CD4-positive, CD25-positive, alpha-beta regulatory T cell (primary cell): Measurements from ENCODE around the gene TALDO1. TPM values are rescaled to one million over a fixed set of nuclear protein-coding genes. Genes with fewer than 3 reads are reported as not detected.

Experiments used
- ATAC-seq, 2 donors: fragments of 150-1000 bp; cut with Tn5 transposase; one replicate each; pipeline ENCODE4 v1.10.0; 2021; ENCODE audit warnings: low read depth in 2 of 2, moderate number of reproducible peaks in 2 of 2, moderate library complexity in 1 of 2
- DNase-seq, 3 donors: peaks; one replicate each; pipeline versions ENCODE4 v3.0.0 to v3.0.0-alpha.2; 2012 to 2022; ENCODE audit warnings: mixed read lengths in 1 of 3
- H3K27ac ChIP-seq: one replicate; pipeline ENCODE4 v1.7.0; 2013; ENCODE audit warnings: mild to moderate bottlenecking, low read length; ENCODE audit not compliant: insufficient read depth, poor library complexity, severe bottlenecking
- H3K27me3 ChIP-seq: one replicate; pipeline ENCODE4 v1.7.0; 2013; ENCODE audit warnings: low read length; ENCODE audit not compliant: control insufficient read depth, insufficient read depth
- H3K36me3 ChIP-seq: one replicate; pipeline ENCODE4 v1.7.0; 2013; ENCODE audit warnings: mild to moderate bottlenecking, low read length, moderate library complexity; ENCODE audit not compliant: control insufficient read depth, insufficient read depth
- H3K4me1 ChIP-seq: 2 replicates; pipeline ENCODE4 v1.7.0; 2013; ENCODE audit warnings: mild to moderate bottlenecking, low read length; ENCODE audit not compliant: insufficient read depth, control insufficient read depth, poor library complexity, severe bottlenecking
- H3K4me3 ChIP-seq: one replicate; pipeline ENCODE4 v1.7.0; 2013; ENCODE audit warnings: low read depth, mild to moderate bottlenecking, low read length, moderate library complexity
- H3K9me3 ChIP-seq, 2 experiments: 1 replicate in 1 of 2; 2 replicates in 1 of 2; pipeline ENCODE4 v1.7.0; 2013; ENCODE audit warnings: low read length in 2 of 2, mild to moderate bottlenecking in 1 of 2, moderate library complexity in 1 of 2; ENCODE audit not compliant: control insufficient read depth in 2 of 2
- H3K27ac Mint-ChIP-seq, 3 donors: one replicate each; pipeline ENCODE4 v1.8.0; 2020 to 2022; ENCODE audit warnings: mild to moderate bottlenecking in 3 of 3, mixed read lengths in 3 of 3, moderate library complexity in 2 of 3
- H3K27me3 Mint-ChIP-seq: one replicate; pipeline ENCODE4 v1.8.0; 2022; ENCODE audit warnings: mild to moderate bottlenecking, mixed read lengths
- H3K36me3 Mint-ChIP-seq: one replicate; pipeline ENCODE4 v1.8.0; 2020; ENCODE audit warnings: mixed read lengths
- H3K4me1 Mint-ChIP-seq, 4 donors: one replicate each; pipeline ENCODE4 v1.8.0; 2020 to 2022; ENCODE audit warnings: mixed read lengths in 4 of 4, mild to moderate bottlenecking in 1 of 4
- H3K4me3 Mint-ChIP-seq, 4 donors: one replicate each; pipeline ENCODE4 v1.8.0; 2020 to 2022; ENCODE audit warnings: mild to moderate bottlenecking in 4 of 4, mixed read lengths in 4 of 4, moderate library complexity in 3 of 4
- H3K9me3 Mint-ChIP-seq, 7 donors: one replicate each; pipeline ENCODE4 v1.8.0; 2020 to 2022; ENCODE audit warnings: mixed read lengths in 7 of 7, mild to moderate bottlenecking in 3 of 7, moderate library complexity in 2 of 7
- polyA plus RNA-seq, 4 donors: library from polyadenylated mRNA; unstranded; fragments of 300-500 nt; fragmentation: Illumina TruSeq; gene quantifications; one replicate each; pipeline ENCODE4 v1.2.3, GENCODE V29; 2021
- total RNA-seq: library from RNA; stranded (reverse); gene quantifications from one replicate; pipeline ENCODE4 v1.2.3, GENCODE V29; 2022

The TALDO1 gene
- total and polyA plus RNA-seq, 5 donors from 2014 or later: 68.3 to 274 (median 228) TPM

GRCh38 chr11:702462-703461 is 44.5 kb upstream of the TALDO1 start:
- Histone ChIP-seq H3K27me3 (no peaks in the 10 kb centered on the region), H3K27ac (no peak overlapping the region), H3K4me1 (peaks cover 14% of the 10 kb centered on the region), H3K36me3 (no peaks in the 10 kb centered on the region), H3K4me3 (no peak overlapping the region), H3K9me3 (no peaks in the 10 kb centered on the region)
- ATAC-seq (no peak), DNase-seq (no peak)
- H3K27me3 Mint-ChIP-seq: peaks cover 11% of the 10 kb centered on the region
- no peak overlapping the region for H3K27ac Mint-ChIP-seq
- no peaks in the 10 kb centered on the region for H3K36me3 Mint-ChIP-seq
- H3K4me3 Mint-ChIP-seq: no peak overlapping the region
- no peaks in the 10 kb centered on the region for H3K9me3 Mint-ChIP-seq
- H3K4me1 Mint-ChIP-seq: peaks cover 0 to 8% (median 2%) of the 10 kb centered on the region in 4 donors

- no peaks in the 10 kb centered on the region for H3K36me3 Mint-ChIP-seq
- H3K9me3 ChIP-seq: no peaks in the 10 kb centered on the region
- peaks cover 0 to 2% (median 0%) of the 10 kb centered on the region in 4 donors for H3K4me1 Mint-ChIP-seq
- no peak overlapping the region for H3K4me3 ChIP-seq
- peaks cover 13% of the 10 kb centered on the region for H3K27me3 Mint-ChIP-seq
- H3K9me3 Mint-ChIP-seq: no peaks in the 10 kb centered on the region
- H3K4me1 ChIP-seq: peaks cover 14% of the 10 kb centered on the region
- H3K27ac Mint-ChIP-seq: no peak overlapping the region
- H3K27me3 ChIP-seq: no peaks in the 10 kb centered on the region
- H3K36me3 ChIP-seq: no peaks in the 10 kb centered on the region
- no peak for DNase-seq
- no peak overlapping the region for H3K27ac ChIP-seq
- H3K4me3 Mint-ChIP-seq: no peak overlapping the region
- ATAC-seq: no peak
Measured at GRCh38 chr11:703506-703905, 43.8 kb upstream of the TALDO1 start.

- Histone ChIP-seq H3K9me3 (no peaks in the 10 kb centered on the region), H3K27me3 (no peaks in the 10 kb centered on the region), H3K4me1 (peaks cover 14% of the 10 kb centered on the region), H3K27ac (no peak overlapping the region), H3K36me3 (no peaks in the 10 kb centered on the region), H3K4me3 (no peak overlapping the region)
- Mint-ChIP-seq H3K9me3 (no peaks in the 10 kb centered on the region), H3K36me3 (no peaks in the 10 kb centered on the region), H3K4me3 (no peak overlapping the region), H3K27me3 (peaks cover 13% of the 10 kb centered on the region), H3K4me1 (peaks cover 0 to 2% (median 0%) of the 10 kb centered on the region in 4 donors), H3K27ac (no peak overlapping the region)
- DNase-seq: no peak
- ATAC-seq: no peak
Measured at GRCh38 chr11:704228-704674, 43.0 kb upstream of the TALDO1 start.

DNA sequence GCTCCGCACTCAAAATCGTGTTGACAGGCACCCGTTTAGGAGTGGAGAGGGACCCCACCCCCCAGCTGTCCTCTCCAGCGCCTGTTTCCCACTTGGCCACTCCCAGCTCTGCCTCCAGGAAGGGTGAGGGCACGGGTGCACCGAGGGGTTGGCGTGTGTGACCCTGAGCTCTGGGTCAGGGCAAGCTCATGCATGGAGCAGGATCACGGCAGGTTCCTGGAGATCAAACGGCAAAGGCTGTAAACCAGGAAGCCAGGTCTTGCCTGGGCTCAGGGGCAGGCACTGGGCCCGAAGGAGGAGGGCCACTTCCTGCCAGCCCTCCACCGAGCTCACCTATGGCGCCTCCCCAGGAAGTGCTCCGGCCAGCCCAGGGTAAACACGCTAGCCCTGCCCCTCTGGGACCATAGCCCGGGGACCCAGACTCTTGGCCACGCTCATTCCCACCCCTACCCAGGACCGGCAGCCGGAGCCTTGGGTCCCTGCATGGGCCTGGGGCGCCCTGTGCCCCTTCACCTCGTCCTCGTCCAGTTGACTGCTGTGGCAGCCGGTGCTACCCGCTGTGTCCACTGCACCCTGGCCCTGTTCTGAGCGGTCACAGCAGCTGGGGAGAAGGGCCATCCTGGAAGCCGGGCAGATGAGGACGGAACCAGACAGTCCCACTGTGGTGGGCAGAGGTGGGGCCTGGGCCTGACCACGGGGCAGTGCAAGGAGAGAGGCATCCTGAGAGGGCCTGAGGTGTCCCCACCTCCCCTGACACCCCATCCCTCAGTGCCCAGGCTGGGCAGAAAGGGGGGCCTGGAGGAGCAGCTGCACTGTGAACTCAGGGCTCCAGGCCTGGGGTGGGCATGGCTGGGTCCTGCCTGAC is 42.3 kb upstream of the TALDO1 start:
- DNase-seq (no peak), ATAC-seq (no peak)
- no peaks in the 10 kb centered on the region for H3K27me3 ChIP-seq
- Mint-ChIP-seq H3K27me3 (peaks cover 13% of the 10 kb centered on the region), H3K36me3 (no peaks in the 10 kb centered on the region), H3K4me3 (peak overlapping the region in 1 of 4 donors; percentile 43), H3K4me1 (peaks cover 0 to 2% (median 0%) of the 10 kb centered on the region in 4 donors), H3K9me3 (no peaks in the 10 kb centered on the region), H3K27ac (no peak overlapping the region)
- H3K4me3 ChIP-seq: no peak overlapping the region
- no peak overlapping the region for H3K27ac ChIP-seq
- H3K36me3 ChIP-seq: no peaks in the 10 kb centered on the region
- H3K9me3 ChIP-seq: no peaks in the 10 kb centered on the region
- peaks cover 14% of the 10 kb centered on the region for H3K4me1 ChIP-seq

DNA sequence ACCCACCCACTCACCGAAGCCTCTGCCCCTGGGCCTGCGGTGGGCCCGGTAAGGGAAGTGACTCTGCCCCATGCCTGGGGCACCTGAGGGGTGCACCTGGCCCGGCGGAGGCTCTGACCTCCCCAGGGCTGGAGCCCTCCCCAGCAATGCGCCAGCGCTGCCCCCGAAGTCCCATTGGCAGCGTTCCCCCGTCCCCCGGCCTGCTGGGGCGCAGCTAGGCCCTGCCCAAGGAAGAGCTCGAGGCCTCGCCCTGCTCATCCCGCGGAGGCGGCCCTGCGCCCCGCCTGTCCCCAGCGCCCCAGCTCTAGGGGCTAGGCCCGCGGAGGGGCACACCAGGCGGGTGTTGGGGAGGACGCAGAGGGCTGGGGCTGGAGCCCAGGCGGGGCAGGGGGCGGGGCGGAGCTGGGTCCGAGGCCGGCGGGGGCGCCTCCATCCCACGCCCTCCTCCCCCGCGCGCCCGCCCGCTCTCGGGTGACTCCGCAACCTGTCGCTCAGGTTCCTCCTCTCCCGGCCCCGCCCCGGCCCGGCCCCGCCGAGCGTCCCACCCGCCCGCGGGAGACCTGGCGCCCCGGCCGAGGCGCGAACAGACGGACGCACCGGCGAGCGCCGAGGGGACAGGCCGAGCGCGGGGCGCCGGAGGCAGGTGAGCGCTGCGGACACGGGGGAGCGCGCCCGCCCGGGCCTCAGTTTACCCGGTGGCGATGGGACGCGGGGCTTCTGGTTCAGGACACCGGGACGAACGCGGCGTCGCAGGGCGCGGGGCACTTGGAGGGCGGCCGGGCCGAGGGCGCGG is 41.4 kb upstream of the TALDO1 start, which contains the start of gene EPS8L2:
Gene EPS8L2, plus strand, starts transcription at position 586 of the 793 bp plus-strand sequence. CDS start 3,177 bp downstream, outside the sequence.
- Mint-ChIP-seq H3K9me3 (no peaks in the 10 kb centered on the region), H3K4me1 (peaks cover 0 to 6% (median 0%) of the 10 kb centered on the region in 4 donors), H3K27ac (no peak within 1 kb of the TSS), H3K27me3 (peaks cover 13% of the 10 kb centered on the region), H3K36me3 (no peaks in the 10 kb centered on the region), H3K4me3 (peak within 1 kb of the TSS in 1 of 4 donors; percentile 43)
- Histone ChIP-seq H3K4me3 (no peak within 1 kb of the TSS), H3K27me3 (no peaks in the 10 kb centered on the region), H3K9me3 (no peaks in the 10 kb centered on the region), H3K4me1 (peaks cover 14% of the 10 kb centered on the region), H3K36me3 (no peaks in the 10 kb centered on the region), H3K27ac (no peak within 1 kb of the TSS)
- ATAC-seq (peak in 1 of 2 donors; percentile 41), DNase-seq (no peak)

- ATAC-seq (no peak), DNase-seq (no peak)
- Mint-ChIP-seq H3K27me3 (peaks cover 18% of the 10 kb centered on the region), H3K9me3 (no peaks in the 10 kb centered on the region), H3K4me3 (no peak overlapping the region), H3K27ac (no peak overlapping the region), H3K36me3 (no peaks in the 10 kb centered on the region), H3K4me1 (peaks cover 0 to 6% (median 0%) of the 10 kb centered on the region in 4 donors)
- no peaks in the 10 kb centered on the region for H3K36me3 ChIP-seq
- no peaks in the 10 kb centered on the region for H3K9me3 ChIP-seq
- peaks cover 14% of the 10 kb centered on the region for H3K4me1 ChIP-seq
- no peaks in the 10 kb centered on the region for H3K27me3 ChIP-seq
- H3K27ac ChIP-seq: no peak overlapping the region
- H3K4me3 ChIP-seq: no peak overlapping the region
Measured at GRCh38 chr11:706439-706956, 40.8 kb upstream of the TALDO1 start.
